Suprapubic skin (tissue), 4 donors: ENCODE measurements around the gene PRKN. TPM values are rescaled to one million over a fixed set of nuclear protein-coding genes. Genes with fewer than 3 reads are reported as not detected.

Experiments
- DNase-seq, 2 donors: peaks; one replicate each; pipeline ENCODE4 v3.0.0-alpha.2; 2019; ENCODE audit warnings: low spot score in 2 of 2
- H3K27ac ChIP-seq: fragments of 200-600 bp; sonication (generic); one replicate; pipeline ENCODE4 v1.5.1; 2019
- H3K27me3 ChIP-seq: fragments of 200-600 bp; sonication (generic); one replicate; pipeline ENCODE4 v1.5.1; 2019
- H3K36me3 ChIP-seq: fragments of 200-600 bp; sonication (generic); one replicate; pipeline ENCODE4 v1.5.1; 2019
- H3K4me1 ChIP-seq: fragments of 200-600 bp; sonication (generic); one replicate; pipeline ENCODE4 v1.5.1; 2019
- H3K4me3 ChIP-seq: fragments of 200-600 bp; sonication (generic); one replicate; pipeline ENCODE4 v1.5.1; 2019; ENCODE audit warnings: mild to moderate bottlenecking
- H3K9me3 ChIP-seq: fragments of 200-600 bp; sonication (generic); one replicate; pipeline ENCODE4 v1.5.1; 2019
- CTCF ChIP-seq, 2 donors: fragments of 200-600 bp in 1 of 2; fragments of 450-650 bp in 1 of 2; sonication (generic) in 1 of 2; IDR thresholded peaks; one replicate each; pipeline ENCODE4 v1.5.1; 2016 to 2019; ENCODE audit warnings: antibody characterized with exemption in 2 of 2, mild to moderate bottlenecking in 1 of 2, moderate library complexity in 1 of 2
- EP300 ChIP-seq: sonication (generic); formaldehyde crosslinking; IDR thresholded peaks from one replicate; pipeline ENCODE4 v1.6.1; 2017; ENCODE audit warnings: antibody characterized with exemption
- POLR2A ChIP-seq, 2 donors: fragments of 450-650 bp; IDR thresholded peaks; one replicate each; pipeline ENCODE4 v1.6.1; 2017; ENCODE audit warnings: antibody characterized with exemption in 2 of 2, mild to moderate bottlenecking in 2 of 2, moderate library complexity in 2 of 2
- POLR2AphosphoS5 ChIP-seq, 3 donors: sonication (generic); formaldehyde crosslinking; IDR thresholded peaks; one replicate each; pipeline ENCODE4 v1.6.1; 2017; ENCODE audit warnings: antibody characterized with exemption in 3 of 3
- WGBS: methylation state at CpG from one replicate; pipeline ENCODE4 v1.1.5; 2018; 5-methylcytosine and 5-hydroxymethylcytosine counted together
- total RNA-seq, 4 donors: library from RNA; depleted of rRNA; stranded (reverse); fragments of >200 nt; gene quantifications; one replicate each; pipeline ENCODE4 v1.1.0, GENCODE V29; 2016

PRKN gene
- total RNA-seq, 4 donors from 2014 or later, result 7.2 to 22.8 (median 14.4) TPM

DNA sequence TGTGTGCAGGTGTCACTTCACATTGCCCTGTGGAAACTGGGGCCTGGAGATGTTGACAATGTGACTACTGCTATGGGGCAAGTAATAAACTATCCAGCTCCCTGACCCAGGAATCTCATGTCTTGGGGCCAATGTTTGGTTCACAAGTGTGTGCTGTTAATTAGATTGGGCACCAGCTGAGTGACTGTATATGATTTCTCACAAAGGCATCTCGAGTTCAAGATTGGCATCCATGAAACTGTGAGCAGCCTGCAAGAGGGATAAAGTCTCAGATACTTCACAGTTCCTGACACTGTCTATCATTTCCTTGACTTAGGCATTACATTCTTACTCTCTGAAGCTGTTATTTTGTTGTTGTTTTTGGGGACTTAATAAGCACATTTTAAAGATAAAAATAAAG is 264.0 kb downstream of the PRKN start:
- no peak overlapping the region for H3K4me3 ChIP-seq
- H3K9me3 ChIP-seq, result no peaks in the 10 kb centered on the region
- peaks cover 6% of the 10 kb centered on the region for H3K4me1 ChIP-seq
- no peaks in the 10 kb centered on the region for H3K36me3 ChIP-seq
- 67% methylated on average over 1 of the region's 1 CpG for WGBS
- H3K27ac ChIP-seq, result no peak overlapping the region
- no peaks in the 10 kb centered on the region for H3K27me3 ChIP-seq
- no peak for DNase-seq
- TF ChIP-seq CTCF (IDR thresholded peaks at IDR 0.05) (no peak), POLR2A (IDR thresholded peaks at IDR 0.05) (no peak), POLR2AphosphoS5 (IDR thresholded peaks at IDR 0.05) (no peak), EP300 (no peak)

DNA sequence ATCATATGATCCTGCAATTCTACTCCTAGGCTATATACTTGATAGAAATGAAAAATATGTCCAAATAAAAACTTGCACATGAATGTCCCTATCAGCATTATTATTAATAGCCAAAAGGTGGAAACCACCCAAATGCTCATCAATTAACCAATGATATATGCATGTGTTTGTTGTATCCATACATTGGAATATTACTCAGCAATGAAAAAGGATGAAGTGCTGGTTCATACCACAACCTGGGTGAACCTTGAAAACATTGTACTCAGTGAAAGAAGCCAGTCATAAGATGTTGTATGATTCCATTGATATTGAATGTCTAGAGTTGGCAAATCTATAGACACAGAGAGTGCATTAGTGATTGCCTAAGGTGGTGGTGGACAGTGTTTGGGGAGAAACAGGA is 267.6 kb downstream of the PRKN start:
- Histone ChIP-seq H3K4me3 (no peak overlapping the region), H3K27ac (no peak overlapping the region), H3K36me3 (no peaks in the 10 kb centered on the region), H3K4me1 (no peaks in the 10 kb centered on the region), H3K9me3 (no peaks in the 10 kb centered on the region), H3K27me3 (no peaks in the 10 kb centered on the region)
- no peak for DNase-seq
- TF ChIP-seq POLR2AphosphoS5 (IDR thresholded peaks at IDR 0.05) (no peak), EP300 (no peak), POLR2A (IDR thresholded peaks at IDR 0.05) (no peak), CTCF (IDR thresholded peaks at IDR 0.05) (no peak)

GRCh38 chr6:162450358-162450757 is 277.2 kb downstream of the PRKN start:
- Histone ChIP-seq H3K4me3 (no peak overlapping the region), H3K4me1 (no peaks in the 10 kb centered on the region), H3K9me3 (no peaks in the 10 kb centered on the region), H3K27me3 (no peaks in the 10 kb centered on the region), H3K36me3 (no peaks in the 10 kb centered on the region), H3K27ac (no peak overlapping the region)
- TF ChIP-seq POLR2A (IDR thresholded peaks at IDR 0.05), result no peak
- no peak for TF ChIP-seq POLR2AphosphoS5 (IDR thresholded peaks at IDR 0.05)
- TF ChIP-seq EP300, result no peak
- no peak for TF ChIP-seq CTCF (IDR thresholded peaks at IDR 0.05)
- DNase-seq, result no peak
- 87% methylated on average over 9 of the region's 9 CpGs for WGBS

DNA sequence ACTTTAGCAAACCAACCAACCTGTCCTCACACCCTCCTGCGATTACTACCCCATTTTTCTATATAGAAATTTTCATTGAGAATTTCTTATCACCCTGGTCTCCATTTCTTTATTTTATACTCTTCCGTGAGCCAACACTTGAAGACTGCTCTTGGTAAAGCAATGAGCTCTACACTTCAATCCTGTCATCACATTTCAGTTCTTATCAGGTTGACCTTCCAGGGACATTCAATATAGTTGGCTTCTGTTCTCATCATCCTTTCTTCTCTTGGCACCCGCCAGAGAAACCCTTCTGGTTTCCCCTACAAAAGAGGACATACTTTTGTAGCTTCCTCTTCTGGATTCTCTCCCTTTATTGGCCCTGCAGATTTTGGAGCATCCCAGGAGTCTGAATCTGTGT is 279.3 kb downstream of the PRKN start:
- no peaks in the 10 kb centered on the region for H3K27me3 ChIP-seq
- H3K4me3 ChIP-seq, result no peak overlapping the region
- H3K4me1 ChIP-seq, result no peaks in the 10 kb centered on the region
- TF ChIP-seq POLR2AphosphoS5 (IDR thresholded peaks at IDR 0.05), result no peak
- TF ChIP-seq EP300, result no peak
- no peak for TF ChIP-seq CTCF (IDR thresholded peaks at IDR 0.05)
- TF ChIP-seq POLR2A (IDR thresholded peaks at IDR 0.05), result no peak
- WGBS, result 96% methylated on average over 3 of the region's 3 CpGs
- no peaks in the 10 kb centered on the region for H3K36me3 ChIP-seq
- no peak overlapping the region for H3K27ac ChIP-seq
- DNase-seq, result no peak
- no peaks in the 10 kb centered on the region for H3K9me3 ChIP-seq

DNA sequence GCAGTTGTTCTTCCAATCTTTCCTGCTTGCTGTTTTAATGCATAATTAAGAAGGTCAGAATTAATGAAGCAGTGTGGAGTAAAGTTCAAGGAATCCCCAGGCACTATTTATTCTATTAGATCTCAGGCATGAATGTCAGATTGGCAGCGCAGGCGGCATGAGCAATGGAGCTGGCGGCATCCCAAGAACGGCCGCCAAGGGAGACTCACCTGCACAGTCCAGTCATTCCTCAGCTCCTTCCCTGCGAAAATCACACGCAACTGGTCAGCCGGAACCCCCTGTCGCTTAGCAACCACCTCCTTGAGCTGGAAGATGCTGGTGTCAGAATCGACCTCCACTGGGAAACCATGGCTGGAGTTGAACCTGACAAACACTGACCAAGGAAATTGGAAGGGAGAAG is 284.5 kb downstream of the PRKN start:
- Histone ChIP-seq H3K9me3 (no peaks in the 10 kb centered on the region), H3K27ac (no peak overlapping the region), H3K4me1 (no peaks in the 10 kb centered on the region), H3K4me3 (no peak overlapping the region), H3K27me3 (no peaks in the 10 kb centered on the region), H3K36me3 (no peaks in the 10 kb centered on the region)
- no peak for DNase-seq
- TF ChIP-seq CTCF (IDR thresholded peaks at IDR 0.05), result no peak
- no peak for TF ChIP-seq POLR2AphosphoS5 (IDR thresholded peaks at IDR 0.05)
- TF ChIP-seq EP300, result no peak
- no peak for TF ChIP-seq POLR2A (IDR thresholded peaks at IDR 0.05)
- 73% methylated on average over 10 of the region's 10 CpGs for WGBS
